NT2/D1 (cell line): Measurements from ENCODE around the gene HSD17B4.

ENCODE experiments used
- SUZ12 ChIP-seq: IDR thresholded peaks from 2 replicates; pipeline ENCODE4 v1.6.1; 2011; ENCODE audit not compliant: insufficient read length, insufficient read depth; ENCODE audit errors: extremely low read depth
- YY1 ChIP-seq: IDR thresholded peaks from 2 replicates; pipeline ENCODE4 v1.6.1; 2011; ENCODE audit not compliant: insufficient read length, insufficient read depth
- ZNF274 ChIP-seq: IDR thresholded peaks from 2 replicates; pipeline ENCODE4 v1.6.1; 2011; ENCODE audit warnings: mild to moderate bottlenecking, low read depth, low read length

DNA sequence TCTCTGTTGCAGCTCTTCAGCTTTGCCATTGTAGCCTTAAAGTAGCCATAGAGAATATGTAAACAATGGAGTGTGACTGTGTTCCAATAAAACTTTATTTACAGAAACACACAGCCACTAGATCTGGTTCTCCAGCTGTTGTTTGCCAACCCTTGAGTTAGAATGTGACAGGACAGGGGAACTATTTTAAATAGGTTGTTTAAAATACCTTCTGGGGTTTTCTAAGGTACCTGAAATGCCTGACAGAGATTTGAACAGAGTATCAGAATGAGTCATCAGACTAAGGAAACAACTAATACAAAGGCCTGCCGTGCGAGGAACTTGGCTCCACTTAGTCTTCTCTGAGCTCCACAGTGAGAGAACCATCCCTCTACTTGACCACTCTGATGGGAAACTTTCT is 85.4 kb downstream of the HSD17B4 start:
- TF ChIP-seq YY1, result no peak
- TF ChIP-seq ZNF274, result no peak
- no peak for TF ChIP-seq SUZ12
